ENCODE results near the gene NECTIN1.

DNA sequence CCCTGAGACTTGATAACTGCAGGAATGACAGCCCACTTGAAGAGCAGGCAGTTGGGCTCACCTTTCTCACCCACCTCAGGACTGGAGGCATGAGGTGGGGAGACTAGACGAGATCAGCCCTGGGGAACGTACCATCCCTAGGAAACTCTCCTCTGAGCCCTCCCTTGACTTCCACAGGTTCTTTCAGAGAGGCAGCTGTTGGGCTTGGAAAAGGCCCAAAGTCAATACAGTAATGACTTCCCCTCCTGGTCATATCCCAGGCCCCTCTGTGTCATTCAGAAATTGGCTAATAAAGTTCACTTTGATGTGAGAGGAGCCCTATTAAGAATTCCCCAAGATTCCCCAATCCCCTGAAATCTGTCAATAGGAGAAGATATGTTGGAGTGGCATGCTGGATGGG, 5.8 kb upstream of the NECTIN1 start:
- TF ChIP-seq, protein P1, sequence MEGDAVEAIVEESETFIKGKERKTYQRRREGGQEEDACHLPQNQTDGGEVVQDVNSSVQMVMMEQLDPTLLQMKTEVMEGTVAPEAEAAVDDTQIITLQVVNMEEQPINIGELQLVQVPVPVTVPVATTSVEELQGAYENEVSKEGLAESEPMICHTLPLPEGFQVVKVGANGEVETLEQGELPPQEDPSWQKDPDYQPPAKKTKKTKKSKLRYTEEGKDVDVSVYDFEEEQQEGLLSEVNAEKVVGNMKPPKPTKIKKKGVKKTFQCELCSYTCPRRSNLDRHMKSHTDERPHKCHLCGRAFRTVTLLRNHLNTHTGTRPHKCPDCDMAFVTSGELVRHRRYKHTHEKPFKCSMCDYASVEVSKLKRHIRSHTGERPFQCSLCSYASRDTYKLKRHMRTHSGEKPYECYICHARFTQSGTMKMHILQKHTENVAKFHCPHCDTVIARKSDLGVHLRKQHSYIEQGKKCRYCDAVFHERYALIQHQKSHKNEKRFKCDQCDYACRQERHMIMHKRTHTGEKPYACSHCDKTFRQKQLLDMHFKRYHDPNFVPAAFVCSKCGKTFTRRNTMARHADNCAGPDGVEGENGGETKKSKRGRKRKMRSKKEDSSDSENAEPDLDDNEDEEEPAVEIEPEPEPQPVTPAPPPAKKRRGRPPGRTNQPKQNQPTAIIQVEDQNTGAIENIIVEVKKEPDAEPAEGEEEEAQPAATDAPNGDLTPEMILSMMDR (IDR thresholded peaks at IDR 0.05; ENCODE audit: low read depth, low read length) = no peak
- no peak for TF ChIP-seq EZH2phosphoT487 (IDR thresholded peaks at IDR 0.05; ENCODE audit: low read depth)
